Measurements from ENCODE around the gene PPP1R3G. TPM values are rescaled to one million over a fixed set of nuclear protein-coding genes. Genes with fewer than 3 reads are reported as not detected.

The PPP1R3G gene
- total RNA-seq, 2 donors from 2014 or later, result 1.0 to 5.5 TPM

DNA sequence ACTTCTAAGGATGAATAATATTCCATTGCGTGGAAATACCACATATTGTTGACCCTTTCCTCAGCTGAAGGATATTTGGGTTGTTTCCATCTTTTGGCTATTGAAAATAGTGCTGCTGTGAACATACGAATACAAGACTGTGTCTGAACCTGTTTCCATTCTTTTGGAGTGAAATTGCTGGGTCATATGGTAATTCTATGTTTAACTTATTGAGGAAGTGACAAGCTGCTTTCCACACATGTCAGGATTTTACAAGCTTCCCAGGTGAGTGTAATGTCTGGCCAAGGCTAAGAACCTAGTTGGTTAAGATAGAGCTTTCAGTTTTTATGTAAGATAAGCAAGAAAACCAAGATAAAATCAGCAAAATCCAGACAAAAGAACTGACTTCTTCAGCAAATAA, 48.8 kb downstream of the PPP1R3G start:
- Histone ChIP-seq H3K27ac (no peak overlapping the region), H3K9me3 (no peaks in the 10 kb centered on the region), H3K4me3 (no peak overlapping the region), H3K27me3 (no peaks in the 10 kb centered on the region), H3K9ac (ENCODE audit: low read depth in 2 of 2, low read length in 2 of 2) (no peak overlapping the region), H3K4me1 (no peaks in the 10 kb centered on the region), H3K36me3 (no peaks in the 10 kb centered on the region)
- TF ChIP-seq, protein P1, sequence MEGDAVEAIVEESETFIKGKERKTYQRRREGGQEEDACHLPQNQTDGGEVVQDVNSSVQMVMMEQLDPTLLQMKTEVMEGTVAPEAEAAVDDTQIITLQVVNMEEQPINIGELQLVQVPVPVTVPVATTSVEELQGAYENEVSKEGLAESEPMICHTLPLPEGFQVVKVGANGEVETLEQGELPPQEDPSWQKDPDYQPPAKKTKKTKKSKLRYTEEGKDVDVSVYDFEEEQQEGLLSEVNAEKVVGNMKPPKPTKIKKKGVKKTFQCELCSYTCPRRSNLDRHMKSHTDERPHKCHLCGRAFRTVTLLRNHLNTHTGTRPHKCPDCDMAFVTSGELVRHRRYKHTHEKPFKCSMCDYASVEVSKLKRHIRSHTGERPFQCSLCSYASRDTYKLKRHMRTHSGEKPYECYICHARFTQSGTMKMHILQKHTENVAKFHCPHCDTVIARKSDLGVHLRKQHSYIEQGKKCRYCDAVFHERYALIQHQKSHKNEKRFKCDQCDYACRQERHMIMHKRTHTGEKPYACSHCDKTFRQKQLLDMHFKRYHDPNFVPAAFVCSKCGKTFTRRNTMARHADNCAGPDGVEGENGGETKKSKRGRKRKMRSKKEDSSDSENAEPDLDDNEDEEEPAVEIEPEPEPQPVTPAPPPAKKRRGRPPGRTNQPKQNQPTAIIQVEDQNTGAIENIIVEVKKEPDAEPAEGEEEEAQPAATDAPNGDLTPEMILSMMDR (IDR thresholded peaks at IDR 0.05), result no peak
- DNase-seq, result no peak
- intact Hi-C loops (cut with DNase I), result no loop called here

DNA sequence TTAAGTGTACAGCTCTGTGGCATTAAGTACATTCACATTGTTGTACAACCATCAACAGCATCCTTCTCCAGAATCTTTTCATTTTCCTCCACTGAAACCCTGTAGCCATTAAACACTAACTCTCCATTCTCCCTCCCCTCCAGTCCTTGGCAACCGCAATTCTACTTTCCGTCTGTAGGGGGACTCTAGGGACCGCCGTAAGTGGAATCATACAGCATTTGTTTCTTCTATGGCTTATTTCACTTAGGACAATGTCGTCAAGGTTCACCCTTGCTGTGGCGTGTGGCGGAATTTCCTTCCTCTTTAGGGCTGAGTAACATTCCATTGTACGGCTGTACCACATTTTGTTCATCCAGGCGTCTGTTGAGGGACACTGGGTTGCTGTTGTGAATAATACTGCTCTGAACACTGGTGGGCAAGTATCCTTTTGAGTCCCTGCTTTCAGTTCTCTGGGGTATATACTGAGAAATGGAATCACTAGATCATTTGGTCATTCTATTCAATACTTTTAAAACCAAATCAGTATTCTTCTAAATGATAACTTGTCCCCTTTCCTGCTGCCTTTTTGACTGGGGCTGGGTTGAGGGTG, 50.7 kb downstream of the PPP1R3G start:
- no peaks in the 10 kb centered on the region for H3K27me3 ChIP-seq
- TF ChIP-seq, protein P1 (IDR thresholded peaks at IDR 0.05), result peak; percentile 47
- no peak for DNase-seq
- no peaks in the 10 kb centered on the region for H3K36me3 ChIP-seq
- H3K9ac ChIP-seq (ENCODE audit: low read depth in 2 of 2, low read length in 2 of 2), result no peak overlapping the region
- H3K27ac ChIP-seq, result no peak overlapping the region
- H3K4me1 ChIP-seq, result no peaks in the 10 kb centered on the region
- no peaks in the 10 kb centered on the region for H3K9me3 ChIP-seq
- intact Hi-C loops (cut with DNase I), result no loop called here
- no peak overlapping the region for H3K4me3 ChIP-seq

GRCh38 chr6:5136851-5137250, 51.7 kb downstream of the PPP1R3G start:
- H3K9me3 ChIP-seq, result no peaks in the 10 kb centered on the region

More at GRCh38 chr6:5136851-5137250, 51.7 kb downstream of the PPP1R3G start:
- Histone ChIP-seq H3K4me3 (no peak overlapping the region), H3K27ac (no peak overlapping the region), H3K4me1 (no peaks in the 10 kb centered on the region), H3K27me3 (no peaks in the 10 kb centered on the region), H3K9ac (ENCODE audit: low read depth in 2 of 2, low read length in 2 of 2) (no peak overlapping the region), H3K36me3 (no peaks in the 10 kb centered on the region)
- TF ChIP-seq, protein P1 (IDR thresholded peaks at IDR 0.05), result no peak
- DNase-seq, result no peak
- intact Hi-C loops (cut with DNase I), result no loop called here

Other genes starting within 250 kb of the PPP1R3G start
- gene RPP40, start 81.3 kb upstream of the PPP1R3G start, total RNA-seq, result 1 to 10 TPM; 4.4 to 6.1 TPM
- gene LYRM4, start 175.6 kb downstream of the PPP1R3G start, total RNA-seq, result 10 to 100 TPM; 14.0 to 17.4 TPM
- 10 to 100 TPM; 14.7 to 23.0 TPM for gene FARS2, start 176.2 kb downstream of the PPP1R3G start, total RNA-seq

Data from colonic mucosa (tissue), 4 donors.